HepG2 (cell line): Measurements from ENCODE around the gene SRP68. TPM values are rescaled to one million over a fixed set of nuclear protein-coding genes. Genes with fewer than 3 reads are reported as not detected.
A peak's percentile ranks its signal among the peaks of the same experiment; 100 is the strongest.

Source experiments
- AHR ChIP-seq: IDR thresholded peaks from 2 replicates; pipeline ENCODE4 v1.6.1; 2018; ENCODE audit warnings: missing genetic modification reagents, missing compliant biosample characterization
- GATAD2A ChIP-seq: IDR thresholded peaks from 2 replicates; pipeline ENCODE4 v1.6.1; 2016
- HNF4A ChIP-seq: sonication (generic); formaldehyde crosslinking; IDR thresholded peaks from 2 replicates; pipeline ENCODE4 v1.4.0; 2020; ENCODE audit warnings: missing genetic modification reagents
- HOXD1 ChIP-seq: sonication (generic); formaldehyde crosslinking; IDR thresholded peaks from 2 replicates; pipeline ENCODE4 v1.5.0; 2020; ENCODE audit warnings: missing genetic modification reagents
- POLR2G ChIP-seq: fragments of 200-400 bp; formaldehyde crosslinking; IDR thresholded peaks from 2 replicates; pipeline ENCODE4 v1.6.1; 2018; ENCODE audit warnings: mild to moderate bottlenecking, low read depth, low read length, moderate library complexity
- SOX6 ChIP-seq, 2 experiments: fragments of 450-650 bp in 1 of 2; sonication (generic) in 1 of 2; formaldehyde crosslinking in 1 of 2; IDR thresholded peaks; 2 replicates each; pipeline versions ENCODE4 v1.4.0 to v1.6.1; 2017 to 2020; ENCODE audit warnings: antibody characterized with exemption in 1 of 2, mild to moderate bottlenecking in 1 of 2, missing genetic modification reagents in 1 of 2
- SP4 ChIP-seq: sonication (generic); formaldehyde crosslinking; IDR thresholded peaks from 2 replicates; pipeline ENCODE4 v1.8.1; 2023; ENCODE audit warnings: mild to moderate bottlenecking, missing genetic modification reagents
- polyA plus RNA-seq, 8 experiments: library from polyadenylated mRNA; depleted of rRNA in 3 of 8; stranded (reverse) in 7 of 8; unstranded in 1 of 8; fragments of >200 nt; fragmentation: Illumina TruSeq in 4 of 8; extraction: Trizol in 4 of 8; gene quantifications; 2 replicates each; pipeline versions ENCODE4 v1.2.1 to v1.2.3, GENCODE V29; 2011 to 2016; ENCODE audit warnings: low read depth in 4 of 8, missing spikeins in 1 of 8, mixed read lengths in 1 of 8; ENCODE audit not compliant: insufficient read depth in 1 of 8
- total RNA-seq, 5 experiments: library from RNA; depleted of rRNA; stranded (reverse); fragments of >200 nt; fragmentation: Illumina TruSeq; extraction: Trizol; gene quantifications; 2 replicates each; pipeline ENCODE4 v1.2.3, GENCODE V29; 2016; ENCODE audit warnings: low read depth in 1 of 5
- TF ChIP-seq, protein P1 (sequence below): sonication (generic); formaldehyde crosslinking; conservative IDR thresholded peaks from 2 replicates; pipeline ENCODE4 v1.4.0; 2020; ENCODE audit warnings: missing genetic modification reagents
- TF ChIP-seq, protein P2 (sequence below): sonication (generic); formaldehyde crosslinking; IDR thresholded peaks from 2 replicates; pipeline ENCODE4 v1.5.0; 2020; ENCODE audit warnings: missing genetic modification reagents
- TF ChIP-seq, protein P3 (sequence below): sonication (generic); formaldehyde crosslinking; IDR thresholded peaks from 2 replicates; pipeline ENCODE4 v1.4.0; 2020; ENCODE audit warnings: missing genetic modification reagents
- TF ChIP-seq, protein P4 (sequence below): sonication (generic); formaldehyde crosslinking; IDR thresholded peaks from 2 replicates; pipeline ENCODE4 v1.5.0; 2020; ENCODE audit warnings: mild to moderate bottlenecking, missing genetic modification reagents, borderline replicate concordance
- TF ChIP-seq, protein P5 (sequence below): sonication (generic); formaldehyde crosslinking; IDR thresholded peaks from 2 replicates; pipeline ENCODE4 v1.4.0; 2020; ENCODE audit warnings: missing genetic modification reagents
- TF ChIP-seq, protein P6 (sequence below): sonication (generic); formaldehyde crosslinking; IDR thresholded peaks from 2 replicates; pipeline ENCODE4 v1.5.1; 2020; ENCODE audit warnings: missing genetic modification reagents, mild to moderate bottlenecking, borderline replicate concordance

Gene SRP68
- total and polyA plus RNA-seq, 2 of the 13 experiments (the other 11 are each of a cell fraction or from before 2014, with no cell fraction given): 39.8 to 74.3 TPM

DNA sequence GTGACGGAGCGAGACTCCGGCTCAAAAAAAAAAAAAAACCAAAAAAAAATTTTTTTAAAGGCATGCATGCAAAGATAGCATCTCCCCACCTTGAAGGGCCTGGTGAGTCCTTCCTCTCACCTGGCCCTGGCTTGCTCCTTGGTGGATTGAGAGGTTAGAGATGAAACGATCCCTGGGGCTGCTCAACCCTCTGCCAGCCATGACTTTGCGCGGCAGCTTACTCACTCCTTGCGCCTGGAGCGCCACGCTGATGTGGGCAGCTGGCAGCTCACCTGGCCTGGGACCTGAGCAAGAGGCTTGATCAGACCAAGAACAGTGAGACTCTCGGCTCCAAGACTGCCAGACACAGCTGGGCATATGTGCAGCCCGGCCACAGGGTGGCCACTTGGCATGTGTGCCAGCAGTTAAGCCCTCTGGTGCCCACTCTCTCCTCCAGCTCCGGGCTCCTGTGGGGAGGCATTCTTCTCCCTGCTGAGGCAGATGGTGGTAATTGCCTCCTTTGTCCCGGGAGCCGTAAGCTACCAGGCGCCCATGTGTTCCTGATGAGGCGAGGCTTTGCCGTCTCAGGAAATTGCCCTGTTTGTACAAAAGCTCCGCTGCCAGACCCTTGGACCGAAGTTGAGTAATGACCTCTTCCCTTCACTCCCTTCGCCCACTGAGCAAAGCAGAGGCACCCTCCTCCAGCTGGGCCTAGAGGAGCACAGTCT lies 40.1 kb downstream of the SRP68 start (continued):
- TF ChIP-seq GATAD2A (CRISPR knock-in tag): peak; percentile 91
- peak; percentile 88 for TF ChIP-seq HNF4A (CRISPR knock-in tag)
- no peak for TF ChIP-seq POLR2G
- no peak for TF ChIP-seq SOX6 (IDR thresholded peaks at IDR 0.05)
- TF ChIP-seq SOX6 (CRISPR knock-in tag; IDR thresholded peaks at IDR 0.05): peak; percentile 55; the same call in 1 of the 2 replicates
- TF ChIP-seq, protein P1, sequence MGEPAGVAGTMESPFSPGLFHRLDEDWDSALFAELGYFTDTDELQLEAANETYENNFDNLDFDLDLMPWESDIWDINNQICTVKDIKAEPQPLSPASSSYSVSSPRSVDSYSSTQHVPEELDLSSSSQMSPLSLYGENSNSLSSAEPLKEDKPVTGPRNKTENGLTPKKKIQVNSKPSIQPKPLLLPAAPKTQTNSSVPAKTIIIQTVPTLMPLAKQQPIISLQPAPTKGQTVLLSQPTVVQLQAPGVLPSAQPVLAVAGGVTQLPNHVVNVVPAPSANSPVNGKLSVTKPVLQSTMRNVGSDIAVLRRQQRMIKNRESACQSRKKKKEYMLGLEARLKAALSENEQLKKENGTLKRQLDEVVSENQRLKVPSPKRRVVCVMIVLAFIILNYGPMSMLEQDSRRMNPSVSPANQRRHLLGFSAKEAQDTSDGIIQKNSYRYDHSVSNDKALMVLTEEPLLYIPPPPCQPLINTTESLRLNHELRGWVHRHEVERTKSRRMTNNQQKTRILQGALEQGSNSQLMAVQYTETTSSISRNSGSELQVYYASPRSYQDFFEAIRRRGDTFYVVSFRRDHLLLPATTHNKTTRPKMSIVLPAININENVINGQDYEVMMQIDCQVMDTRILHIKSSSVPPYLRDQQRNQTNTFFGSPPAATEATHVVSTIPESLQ (CRISPR knock-in tag): 0 out of 2 replicates have a peak, but pooled peaks have one; percentile 25
- TF ChIP-seq HOXD1 (CRISPR knock-in tag): peak; percentile 30
- TF ChIP-seq SP4 (CRISPR knock-in tag): peak; percentile 58; the same call in 1 of the 2 replicates
- TF ChIP-seq, protein P2, sequence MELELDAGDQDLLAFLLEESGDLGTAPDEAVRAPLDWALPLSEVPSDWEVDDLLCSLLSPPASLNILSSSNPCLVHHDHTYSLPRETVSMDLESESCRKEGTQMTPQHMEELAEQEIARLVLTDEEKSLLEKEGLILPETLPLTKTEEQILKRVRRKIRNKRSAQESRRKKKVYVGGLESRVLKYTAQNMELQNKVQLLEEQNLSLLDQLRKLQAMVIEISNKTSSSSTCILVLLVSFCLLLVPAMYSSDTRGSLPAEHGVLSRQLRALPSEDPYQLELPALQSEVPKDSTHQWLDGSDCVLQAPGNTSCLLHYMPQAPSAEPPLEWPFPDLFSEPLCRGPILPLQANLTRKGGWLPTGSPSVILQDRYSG (CRISPR knock-in tag): no peak
- TF ChIP-seq, protein P3, sequence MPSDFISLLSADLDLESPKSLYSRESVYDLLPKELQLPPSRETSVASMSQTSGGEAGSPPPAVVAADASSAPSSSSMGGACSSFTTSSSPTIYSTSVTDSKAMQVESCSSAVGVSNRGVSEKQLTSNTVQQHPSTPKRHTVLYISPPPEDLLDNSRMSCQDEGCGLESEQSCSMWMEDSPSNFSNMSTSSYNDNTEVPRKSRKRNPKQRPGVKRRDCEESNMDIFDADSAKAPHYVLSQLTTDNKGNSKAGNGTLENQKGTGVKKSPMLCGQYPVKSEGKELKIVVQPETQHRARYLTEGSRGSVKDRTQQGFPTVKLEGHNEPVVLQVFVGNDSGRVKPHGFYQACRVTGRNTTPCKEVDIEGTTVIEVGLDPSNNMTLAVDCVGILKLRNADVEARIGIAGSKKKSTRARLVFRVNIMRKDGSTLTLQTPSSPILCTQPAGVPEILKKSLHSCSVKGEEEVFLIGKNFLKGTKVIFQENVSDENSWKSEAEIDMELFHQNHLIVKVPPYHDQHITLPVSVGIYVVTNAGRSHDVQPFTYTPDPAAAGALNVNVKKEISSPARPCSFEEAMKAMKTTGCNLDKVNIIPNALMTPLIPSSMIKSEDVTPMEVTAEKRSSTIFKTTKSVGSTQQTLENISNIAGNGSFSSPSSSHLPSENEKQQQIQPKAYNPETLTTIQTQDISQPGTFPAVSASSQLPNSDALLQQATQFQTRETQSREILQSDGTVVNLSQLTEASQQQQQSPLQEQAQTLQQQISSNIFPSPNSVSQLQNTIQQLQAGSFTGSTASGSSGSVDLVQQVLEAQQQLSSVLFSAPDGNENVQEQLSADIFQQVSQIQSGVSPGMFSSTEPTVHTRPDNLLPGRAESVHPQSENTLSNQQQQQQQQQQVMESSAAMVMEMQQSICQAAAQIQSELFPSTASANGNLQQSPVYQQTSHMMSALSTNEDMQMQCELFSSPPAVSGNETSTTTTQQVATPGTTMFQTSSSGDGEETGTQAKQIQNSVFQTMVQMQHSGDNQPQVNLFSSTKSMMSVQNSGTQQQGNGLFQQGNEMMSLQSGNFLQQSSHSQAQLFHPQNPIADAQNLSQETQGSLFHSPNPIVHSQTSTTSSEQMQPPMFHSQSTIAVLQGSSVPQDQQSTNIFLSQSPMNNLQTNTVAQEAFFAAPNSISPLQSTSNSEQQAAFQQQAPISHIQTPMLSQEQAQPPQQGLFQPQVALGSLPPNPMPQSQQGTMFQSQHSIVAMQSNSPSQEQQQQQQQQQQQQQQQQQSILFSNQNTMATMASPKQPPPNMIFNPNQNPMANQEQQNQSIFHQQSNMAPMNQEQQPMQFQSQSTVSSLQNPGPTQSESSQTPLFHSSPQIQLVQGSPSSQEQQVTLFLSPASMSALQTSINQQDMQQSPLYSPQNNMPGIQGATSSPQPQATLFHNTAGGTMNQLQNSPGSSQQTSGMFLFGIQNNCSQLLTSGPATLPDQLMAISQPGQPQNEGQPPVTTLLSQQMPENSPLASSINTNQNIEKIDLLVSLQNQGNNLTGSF (CRISPR knock-in tag): no peak
- TF ChIP-seq, protein P4, sequence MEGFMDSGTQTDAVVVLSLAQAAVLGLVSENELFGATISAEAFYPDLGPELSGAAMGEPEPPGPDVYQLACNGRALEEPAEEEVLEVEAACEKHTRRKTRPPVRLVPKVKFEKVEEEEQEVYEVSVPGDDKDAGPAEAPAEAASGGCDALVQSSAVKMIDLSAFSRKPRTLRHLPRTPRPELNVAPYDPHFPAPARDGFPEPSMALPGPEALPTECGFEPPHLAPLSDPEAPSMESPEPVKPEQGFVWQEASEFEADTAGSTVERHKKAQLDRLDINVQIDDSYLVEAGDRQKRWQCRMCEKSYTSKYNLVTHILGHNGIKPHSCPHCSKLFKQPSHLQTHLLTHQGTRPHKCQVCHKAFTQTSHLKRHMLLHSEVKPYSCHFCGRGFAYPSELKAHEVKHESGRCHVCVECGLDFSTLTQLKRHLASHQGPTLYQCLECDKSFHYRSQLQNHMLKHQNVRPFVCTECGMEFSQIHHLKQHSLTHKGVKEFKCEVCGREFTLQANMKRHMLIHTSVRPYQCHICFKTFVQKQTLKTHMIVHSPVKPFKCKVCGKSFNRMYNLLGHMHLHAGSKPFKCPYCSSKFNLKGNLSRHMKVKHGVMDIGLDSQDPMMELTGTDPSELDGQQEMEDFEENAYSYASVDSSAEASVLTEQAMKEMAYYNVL (CRISPR knock-in tag): peak; percentile 53; the same call in 1 of the 2 replicates
- TF ChIP-seq, protein P5, sequence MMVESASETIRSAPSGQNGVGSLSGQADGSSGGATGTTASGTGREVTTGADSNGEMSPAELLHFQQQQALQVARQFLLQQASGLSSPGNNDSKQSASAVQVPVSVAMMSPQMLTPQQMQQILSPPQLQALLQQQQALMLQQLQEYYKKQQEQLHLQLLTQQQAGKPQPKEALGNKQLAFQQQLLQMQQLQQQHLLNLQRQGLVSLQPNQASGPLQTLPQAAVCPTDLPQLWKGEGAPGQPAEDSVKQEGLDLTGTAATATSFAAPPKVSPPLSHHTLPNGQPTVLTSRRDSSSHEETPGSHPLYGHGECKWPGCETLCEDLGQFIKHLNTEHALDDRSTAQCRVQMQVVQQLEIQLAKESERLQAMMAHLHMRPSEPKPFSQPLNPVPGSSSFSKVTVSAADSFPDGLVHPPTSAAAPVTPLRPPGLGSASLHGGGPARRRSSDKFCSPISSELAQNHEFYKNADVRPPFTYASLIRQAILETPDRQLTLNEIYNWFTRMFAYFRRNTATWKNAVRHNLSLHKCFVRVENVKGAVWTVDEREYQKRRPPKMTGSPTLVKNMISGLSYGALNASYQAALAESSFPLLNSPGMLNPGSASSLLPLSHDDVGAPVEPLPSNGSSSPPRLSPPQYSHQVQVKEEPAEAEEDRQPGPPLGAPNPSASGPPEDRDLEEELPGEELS (CRISPR knock-in tag): no peak
- TF ChIP-seq, protein P6, sequence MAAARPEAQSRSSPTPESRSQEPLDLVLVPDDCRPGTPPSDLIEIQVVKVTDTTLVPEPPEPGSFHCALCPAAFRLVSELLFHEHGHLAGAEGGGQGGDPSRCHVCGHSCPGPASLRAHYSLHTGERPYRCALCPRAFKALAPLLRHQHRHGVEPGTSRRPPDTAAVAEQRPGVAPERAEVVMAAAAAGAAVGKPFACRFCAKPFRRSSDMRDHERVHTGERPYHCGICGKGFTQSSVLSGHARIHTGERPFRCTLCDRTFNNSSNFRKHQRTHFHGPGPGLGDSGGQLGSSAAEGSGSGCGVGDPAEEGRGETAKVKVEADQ: no peak
- peak; percentile 51; the same call in 1 of the 2 replicates for TF ChIP-seq AHR (CRISPR knock-in tag)
